Peyer's patch (tissue), 4 donors: Measurements from ENCODE around the gene CCDC15. TPM values are rescaled to one million over a fixed set of nuclear protein-coding genes. Genes with fewer than 3 reads are reported as not detected.
"Not testable (repeated sequence)": the region's sequence is repeated elsewhere in the genome, so short reads cannot be mapped to it uniquely, and the experiment has no call there.

Experiments used
- DNase-seq, 3 donors: peaks; one replicate each; pipeline ENCODE4 v3.0.0-alpha.2; 2017 to 2019
- H3K27ac ChIP-seq, 4 donors: fragments of 200-600 bp; sonication (generic); one replicate each; pipeline ENCODE4 v1.5.1; 2016 to 2019
- H3K27me3 ChIP-seq, 2 donors: fragments of 200-600 bp; sonication (generic); one replicate each; pipeline ENCODE4 v1.5.1; 2019
- H3K36me3 ChIP-seq, 3 donors: fragments of 200-600 bp; sonication (generic); one replicate each; pipeline ENCODE4 v1.5.1; 2016 to 2019
- H3K4me1 ChIP-seq, 4 donors: fragments of 200-600 bp; sonication (generic); one replicate each; pipeline ENCODE4 v1.5.1; 2016 to 2019
- H3K4me3 ChIP-seq, 4 donors: fragments of 200-600 bp; sonication (generic); 1 replicate in 3 of 4; 2 replicates in 1 of 4; pipeline ENCODE4 v1.5.1; 2016 to 2019; ENCODE audit warnings: mild to moderate bottlenecking in 1 of 4
- H3K9me3 ChIP-seq, 4 donors: fragments of 200-600 bp; sonication (generic); one replicate each; pipeline ENCODE4 v1.5.1; 2016 to 2019; ENCODE audit warnings: mild to moderate bottlenecking in 1 of 4
- POLR2A ChIP-seq, 2 donors: fragments of 450-650 bp; IDR thresholded peaks; one replicate each; pipeline ENCODE4 v1.5.1; 2017; ENCODE audit warnings: antibody characterized with exemption in 2 of 2, mild to moderate bottlenecking in 2 of 2, moderate library complexity in 2 of 2
- total RNA-seq, 4 donors: library from RNA; depleted of rRNA; stranded (reverse); fragments of >200 nt; gene quantifications; one replicate each; pipeline ENCODE4 v1.1.0, GENCODE V29; 2016
- TF ChIP-seq, protein P1 (sequence below), 6 experiments: fragments of 450-650 bp in 4 of 6; fragments of 200-600 bp in 2 of 6; sonication (generic) in 1 of 6; IDR thresholded peaks; one replicate each; pipeline ENCODE4 v1.5.1; 2017 to 2019; ENCODE audit warnings: antibody characterized with exemption in 6 of 6, mild to moderate bottlenecking in 3 of 6, moderate library complexity in 1 of 6

CCDC15 gene
- total RNA-seq, 4 donors from 2014 or later: 0.35 to 7.4 (median 1.8) TPM

DNA sequence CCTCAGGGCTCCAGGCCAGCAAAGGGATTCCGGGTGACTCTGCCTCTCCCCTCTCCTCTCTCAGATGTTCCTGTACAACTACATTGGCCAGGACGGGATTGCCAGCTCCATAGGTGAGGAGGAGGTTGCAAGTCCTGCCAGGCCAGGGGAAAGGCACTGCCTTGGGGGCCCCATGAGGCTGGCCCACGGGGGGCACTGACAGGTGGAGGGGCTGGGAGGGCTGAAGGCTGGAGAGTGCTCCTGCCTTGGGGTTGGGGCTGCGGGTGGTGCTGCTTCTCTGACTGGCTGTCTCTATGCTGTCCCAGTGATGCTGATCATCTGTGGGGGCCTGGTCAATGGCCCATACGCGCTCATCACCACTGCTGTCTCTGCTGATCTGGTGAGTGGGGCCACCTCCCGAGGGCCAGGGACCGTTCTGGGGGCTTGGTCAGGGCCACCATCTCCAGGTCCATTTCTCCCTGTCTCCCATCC lies 130.8 kb downstream of the CCDC15 start:
- peak in 1 of 3 donors; percentile 34 for DNase-seq
- no peak overlapping the region for H3K4me3 ChIP-seq
- no peak for TF ChIP-seq POLR2A (IDR thresholded peaks at IDR 0.05)
- TF ChIP-seq, protein P1, sequence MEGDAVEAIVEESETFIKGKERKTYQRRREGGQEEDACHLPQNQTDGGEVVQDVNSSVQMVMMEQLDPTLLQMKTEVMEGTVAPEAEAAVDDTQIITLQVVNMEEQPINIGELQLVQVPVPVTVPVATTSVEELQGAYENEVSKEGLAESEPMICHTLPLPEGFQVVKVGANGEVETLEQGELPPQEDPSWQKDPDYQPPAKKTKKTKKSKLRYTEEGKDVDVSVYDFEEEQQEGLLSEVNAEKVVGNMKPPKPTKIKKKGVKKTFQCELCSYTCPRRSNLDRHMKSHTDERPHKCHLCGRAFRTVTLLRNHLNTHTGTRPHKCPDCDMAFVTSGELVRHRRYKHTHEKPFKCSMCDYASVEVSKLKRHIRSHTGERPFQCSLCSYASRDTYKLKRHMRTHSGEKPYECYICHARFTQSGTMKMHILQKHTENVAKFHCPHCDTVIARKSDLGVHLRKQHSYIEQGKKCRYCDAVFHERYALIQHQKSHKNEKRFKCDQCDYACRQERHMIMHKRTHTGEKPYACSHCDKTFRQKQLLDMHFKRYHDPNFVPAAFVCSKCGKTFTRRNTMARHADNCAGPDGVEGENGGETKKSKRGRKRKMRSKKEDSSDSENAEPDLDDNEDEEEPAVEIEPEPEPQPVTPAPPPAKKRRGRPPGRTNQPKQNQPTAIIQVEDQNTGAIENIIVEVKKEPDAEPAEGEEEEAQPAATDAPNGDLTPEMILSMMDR (IDR thresholded peaks at IDR 0.05): no peak
- no peaks in the 10 kb centered on the region for H3K4me1 ChIP-seq
- H3K27ac ChIP-seq: no peak overlapping the region
- no peaks in the 10 kb centered on the region for H3K36me3 ChIP-seq
- no peaks in the 10 kb centered on the region for H3K9me3 ChIP-seq
- H3K27me3 ChIP-seq: no peaks in the 10 kb centered on the region

DNA sequence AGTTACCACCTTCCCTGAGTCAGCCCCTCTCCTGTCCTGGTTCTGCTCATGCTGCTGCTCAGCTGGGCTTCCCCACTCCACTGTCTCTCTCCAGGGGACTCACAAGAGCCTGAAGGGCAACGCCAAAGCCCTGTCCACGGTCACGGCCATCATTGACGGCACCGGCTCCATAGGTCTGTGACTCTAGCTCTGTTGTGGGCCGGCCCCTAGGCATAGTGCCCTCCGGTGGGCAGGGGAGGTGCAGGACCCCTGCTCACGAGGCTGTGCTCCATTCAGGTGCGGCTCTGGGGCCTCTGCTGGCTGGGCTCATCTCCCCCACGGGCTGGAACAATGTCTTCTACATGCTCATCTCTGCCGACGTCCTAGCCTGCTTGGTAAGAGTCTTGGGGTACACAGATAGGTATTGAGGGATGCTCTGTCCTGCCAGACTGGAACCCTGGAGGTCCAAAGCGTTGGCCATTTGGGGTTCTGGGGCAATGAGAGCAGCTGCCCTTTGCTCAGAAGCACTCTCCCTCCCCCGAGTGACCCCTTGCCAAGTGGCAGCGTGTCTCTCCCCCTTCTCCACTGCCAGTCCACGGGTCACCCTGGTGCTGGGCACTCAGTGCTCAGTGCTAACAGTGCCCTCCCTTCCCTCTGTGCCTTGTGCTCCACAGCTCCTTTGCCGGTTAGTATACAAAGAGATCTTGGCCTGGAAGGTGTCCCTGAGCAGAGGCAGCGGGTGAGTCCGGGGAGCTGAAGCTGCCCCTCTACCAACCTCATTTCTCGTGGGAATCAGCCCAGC lies 131.5 kb downstream of the CCDC15 start:
- DNase-seq: peak in 1 of 3 donors; percentile 45
- H3K27ac ChIP-seq: no peak overlapping the region
- H3K9me3 ChIP-seq: no peaks in the 10 kb centered on the region
- no peak overlapping the region for H3K4me3 ChIP-seq
- H3K36me3 ChIP-seq: no peaks in the 10 kb centered on the region
- H3K27me3 ChIP-seq: no peaks in the 10 kb centered on the region
- TF ChIP-seq POLR2A (IDR thresholded peaks at IDR 0.05): no peak
- TF ChIP-seq, protein P1 (IDR thresholded peaks at IDR 0.05): no peak
- no peaks in the 10 kb centered on the region for H3K4me1 ChIP-seq

DNA sequence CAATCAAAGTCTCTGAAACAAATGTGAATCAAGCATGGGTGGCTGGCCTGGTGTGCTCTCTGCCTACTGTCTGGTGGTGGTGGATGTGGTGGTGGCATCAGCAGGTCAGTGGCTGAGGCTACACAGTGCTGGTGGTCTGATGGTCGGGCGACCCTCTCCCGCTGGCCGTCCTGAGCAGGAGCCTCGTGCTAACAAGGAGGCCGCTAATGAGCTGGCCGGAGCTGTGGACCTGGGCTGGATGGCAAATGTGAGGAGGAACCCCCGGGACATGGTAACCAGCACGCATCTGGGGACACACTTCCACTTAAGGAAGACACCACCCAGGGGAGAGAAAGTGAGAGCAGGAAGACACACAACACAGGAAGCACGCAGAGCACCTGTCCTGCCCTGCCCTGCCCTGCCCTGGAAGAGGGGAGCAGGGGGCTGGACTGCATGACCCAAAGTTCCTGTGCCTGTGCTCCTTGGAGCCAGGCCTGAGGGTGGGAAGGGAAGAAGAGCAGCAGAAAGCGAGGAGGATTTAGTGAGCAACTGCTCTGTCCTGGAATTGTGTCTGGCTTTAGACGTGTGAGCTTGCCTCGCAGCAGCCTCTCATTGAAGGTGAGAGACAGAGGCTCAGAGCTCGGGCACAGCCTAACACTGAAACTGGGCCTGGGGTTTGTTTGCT lies 132.8 kb downstream of the CCDC15 start:
- Histone ChIP-seq H3K27me3 (no peaks in the 10 kb centered on the region), H3K4me1 (no peaks in the 10 kb centered on the region), H3K36me3 (no peaks in the 10 kb centered on the region), H3K4me3 (no peak overlapping the region), H3K27ac (no peak overlapping the region), H3K9me3 (no peaks in the 10 kb centered on the region)
- no peak for TF ChIP-seq POLR2A (IDR thresholded peaks at IDR 0.05)
- TF ChIP-seq, protein P1 (IDR thresholded peaks at IDR 0.05): no peak
- no peak for DNase-seq

DNA sequence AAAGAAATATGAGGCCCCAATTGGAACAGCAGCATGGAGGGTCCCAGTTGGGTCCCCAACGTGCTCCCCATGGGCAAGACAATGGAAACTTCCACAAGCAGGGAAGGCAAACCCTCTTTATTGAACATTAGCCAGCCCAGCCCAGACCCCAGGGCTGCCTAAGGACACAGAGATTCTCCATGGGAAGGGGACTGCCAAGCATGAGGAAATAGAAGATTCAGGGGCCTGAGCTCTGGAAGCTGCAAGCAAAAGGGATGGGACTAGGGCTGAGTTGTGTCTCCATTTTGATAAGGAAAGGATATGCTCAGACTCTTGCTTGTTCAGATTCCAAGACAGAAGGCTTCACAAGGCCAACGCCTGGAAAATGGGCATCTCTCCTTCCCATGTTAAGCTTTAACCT lies 134.1 kb downstream of the CCDC15 start:
- no peaks in the 10 kb centered on the region for H3K36me3 ChIP-seq
- no peak overlapping the region for H3K27ac ChIP-seq
- H3K4me1 ChIP-seq: no peaks in the 10 kb centered on the region
- H3K9me3 ChIP-seq: no peaks in the 10 kb centered on the region
- H3K4me3 ChIP-seq: no peak overlapping the region
- no peaks in the 10 kb centered on the region for H3K27me3 ChIP-seq
- TF ChIP-seq, protein P1 (IDR thresholded peaks at IDR 0.05): no peak
- TF ChIP-seq POLR2A (IDR thresholded peaks at IDR 0.05): no peak
- DNase-seq: no peak

DNA sequence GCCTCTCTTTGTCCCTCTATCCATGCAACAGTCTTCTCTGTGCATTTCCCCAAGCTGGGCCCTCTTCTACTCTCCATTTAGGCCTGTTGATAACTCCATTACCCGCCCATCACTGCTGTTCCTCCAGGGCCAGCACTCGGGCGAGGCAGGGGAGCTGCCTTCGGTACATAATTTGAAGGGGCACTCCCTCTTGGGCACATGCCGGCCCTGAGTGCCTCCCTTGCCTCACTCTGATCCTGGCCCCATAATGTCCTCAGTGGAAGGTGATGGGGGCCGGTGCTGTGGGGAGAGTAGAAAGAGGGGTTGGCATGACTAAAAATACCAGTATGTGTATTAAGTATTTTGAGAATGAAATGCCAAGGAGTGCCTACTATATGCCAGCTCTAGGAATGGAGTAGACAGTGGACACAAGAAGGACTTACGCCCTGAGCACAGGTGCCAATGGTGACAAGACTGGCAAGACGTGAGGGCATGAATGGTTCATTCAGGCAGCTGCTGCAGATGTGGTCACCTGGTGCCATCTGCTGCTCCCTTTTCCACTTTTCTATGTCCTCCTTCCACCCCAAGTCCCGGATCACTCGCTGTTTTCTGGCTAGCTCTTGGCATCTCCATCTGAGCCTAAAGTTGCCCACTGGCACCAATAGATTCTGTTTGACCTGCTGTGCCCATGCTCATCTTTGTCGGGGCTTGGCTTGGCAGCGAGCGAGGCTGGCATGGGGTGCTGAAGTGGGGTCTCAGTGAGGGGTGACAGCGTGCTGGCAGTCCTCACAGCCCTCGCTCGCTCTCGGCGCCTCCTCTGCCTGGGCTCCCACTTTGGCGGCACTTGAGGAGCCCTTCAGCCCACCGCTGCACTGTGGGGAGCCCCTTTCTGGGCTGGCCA lies 134.8 kb downstream of the CCDC15 start:
- no peak overlapping the region for H3K4me3 ChIP-seq
- DNase-seq: peak in 1 of 3 donors; percentile 34
- no peaks in the 10 kb centered on the region for H3K9me3 ChIP-seq
- no peaks in the 10 kb centered on the region for H3K27me3 ChIP-seq
- H3K36me3 ChIP-seq: no peaks in the 10 kb centered on the region
- no peak overlapping the region for H3K27ac ChIP-seq
- no peaks in the 10 kb centered on the region for H3K4me1 ChIP-seq
- TF ChIP-seq, protein P1 (IDR thresholded peaks at IDR 0.05): no peak
- TF ChIP-seq POLR2A (IDR thresholded peaks at IDR 0.05): no peak

DNA sequence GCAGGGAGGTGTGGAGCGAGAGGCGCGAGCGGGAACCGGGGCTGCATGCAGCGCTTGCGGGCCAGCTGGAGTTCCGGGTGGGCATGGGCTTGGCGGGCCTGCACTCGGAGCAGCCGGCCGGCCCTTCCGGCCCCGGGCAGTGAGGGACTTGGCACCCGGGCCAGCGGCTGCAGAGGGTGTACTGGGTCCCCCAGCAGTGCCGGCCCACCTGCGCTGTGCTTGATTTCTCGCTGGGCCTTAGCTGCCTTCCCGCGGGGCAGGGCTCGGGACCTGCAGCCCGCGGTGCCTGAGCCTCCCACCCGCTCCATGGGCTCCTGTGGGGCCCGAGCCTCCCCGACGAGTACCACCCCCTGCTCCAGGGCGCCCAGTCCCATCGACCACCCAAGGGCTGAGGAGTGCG lies 135.5 kb downstream of the CCDC15 start:
- not testable (repeated sequence) for H3K9me3 ChIP-seq, DNase-seq, H3K36me3 ChIP-seq, H3K4me3 ChIP-seq, H3K4me1 ChIP-seq, H3K27me3 ChIP-seq, H3K27ac ChIP-seq

DNA sequence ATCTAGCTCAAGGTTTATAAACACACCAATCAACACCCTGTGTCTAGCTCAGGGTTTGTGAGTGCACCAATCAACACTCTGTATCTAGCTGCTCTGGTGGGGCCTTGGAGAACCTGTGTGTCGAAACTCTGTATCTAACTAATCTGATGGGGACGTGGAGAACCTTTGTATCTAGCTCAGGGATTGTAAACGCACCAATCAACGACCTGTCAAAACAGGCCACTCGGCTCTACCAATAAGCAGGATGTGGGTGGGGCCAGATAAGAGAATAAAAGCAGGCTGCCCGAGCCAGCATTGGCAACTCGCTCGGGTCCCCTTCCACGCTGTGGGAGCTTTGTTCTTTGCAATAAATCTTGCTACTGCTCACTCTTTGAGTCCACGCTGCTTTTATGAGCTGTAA lies 136.1 kb downstream of the CCDC15 start:
- not testable (repeated sequence) for H3K9me3 ChIP-seq, H3K27ac ChIP-seq, DNase-seq, H3K4me3 ChIP-seq, H3K27me3 ChIP-seq, H3K36me3 ChIP-seq, H3K4me1 ChIP-seq
